Liver (tissue), 9 donors: ENCODE results near the gene MID1. TPM values are rescaled to one million over a fixed set of nuclear protein-coding genes. Genes with fewer than 3 reads are reported as not detected.

ENCODE experiments used
- DNase-seq: peaks from one replicate; pipeline ENCODE4 v3.0.0-alpha.2; 2017; ENCODE audit warnings: low spot score
- H3K27ac ChIP-seq, 2 donors: one replicate each; pipeline ENCODE4 v1.7.0; 2013; ENCODE audit warnings: inconsistent platforms in 2 of 2, low read length in 2 of 2, control low read depth in 1 of 2, low read depth in 1 of 2, mild to moderate bottlenecking in 1 of 2
- H3K27me3 ChIP-seq, 4 donors: one replicate each; pipeline versions ENCODE4 v1.6.1 to v1.7.0; 2013; ENCODE audit warnings: low read length in 3 of 4, inconsistent platforms in 1 of 4, mild to moderate bottlenecking in 1 of 4, moderate library complexity in 1 of 4; ENCODE audit not compliant: control insufficient read depth in 4 of 4, insufficient read depth in 4 of 4
- H3K36me3 ChIP-seq, 4 donors: one replicate each; pipeline versions ENCODE4 v1.6.1 to v1.7.0; 2013; ENCODE audit warnings: low read length in 3 of 4, mild to moderate bottlenecking in 3 of 4, low read depth in 1 of 4, moderate library complexity in 1 of 4; ENCODE audit not compliant: control insufficient read depth in 4 of 4, insufficient read depth in 3 of 4
- H3K4me1 ChIP-seq, 4 donors: one replicate each; pipeline versions ENCODE4 v1.6.1 to v1.7.0; 2013; ENCODE audit warnings: low read length in 3 of 4, mild to moderate bottlenecking in 3 of 4, moderate library complexity in 1 of 4; ENCODE audit not compliant: control insufficient read depth in 4 of 4, insufficient read depth in 4 of 4
- H3K4me3 ChIP-seq, 3 donors: one replicate each; pipeline versions ENCODE4 v1.6.1 to v1.7.0; 2013; ENCODE audit warnings: low read length in 3 of 3, control low read depth in 1 of 3, low read depth in 1 of 3, mild to moderate bottlenecking in 1 of 3
- H3K9ac ChIP-seq, 2 donors: one replicate each; pipeline ENCODE4 v1.7.0; 2013; ENCODE audit warnings: low read length in 2 of 2, mild to moderate bottlenecking in 2 of 2, moderate library complexity in 2 of 2, control low read depth in 1 of 2, low read depth in 1 of 2
- H3K9me3 ChIP-seq, 4 donors: one replicate each; pipeline versions ENCODE4 v1.6.1 to v1.7.0; 2013; ENCODE audit warnings: low read length in 3 of 4; ENCODE audit not compliant: control insufficient read depth in 4 of 4
- ATF3 ChIP-seq: IDR thresholded peaks from 2 replicates; pipeline ENCODE4 v1.6.1; 2016; ENCODE audit warnings: antibody characterized with exemption
- CTCF ChIP-seq: fragments of 150-350 bp; IDR thresholded peaks from 2 replicates; pipeline ENCODE4 v1.5.1; 2017; ENCODE audit warnings: improper control_type of control experiment, low read depth, low read length; ENCODE audit not compliant: missing input control
- EGR1 ChIP-seq, 2 donors: IDR thresholded peaks; 2 replicates each; pipeline ENCODE4 v1.6.1; 2016 to 2018; ENCODE audit warnings: antibody characterized with exemption in 2 of 2, low read depth in 2 of 2
- FOXA1 ChIP-seq: IDR thresholded peaks from 2 replicates; pipeline ENCODE4 v1.6.1; 2016; ENCODE audit warnings: antibody characterized with exemption
- FOXA2 ChIP-seq: IDR thresholded peaks from 2 replicates; pipeline ENCODE4 v1.6.1; 2016; ENCODE audit warnings: antibody characterized with exemption
- GABPA ChIP-seq, 2 donors: IDR thresholded peaks in 1 of 2; conservative IDR thresholded peaks in 1 of 2; 2 replicates each; pipeline ENCODE4 v1.6.1; 2016; ENCODE audit warnings: antibody characterized with exemption in 2 of 2, mild to moderate bottlenecking in 1 of 2, moderate library complexity in 1 of 2
- HNF4A ChIP-seq, 2 donors: conservative IDR thresholded peaks; 2 replicates each; pipeline ENCODE4 v1.6.1; 2016; ENCODE audit warnings: antibody characterized with exemption in 2 of 2, mild to moderate bottlenecking in 2 of 2
- HNF4G ChIP-seq: IDR thresholded peaks from 2 replicates; pipeline ENCODE4 v1.6.1; 2016; ENCODE audit warnings: antibody characterized with exemption
- JUND ChIP-seq, 2 donors: IDR thresholded peaks; 2 replicates each; pipeline ENCODE4 v1.6.1; 2016; ENCODE audit warnings: antibody characterized with exemption in 2 of 2
- MAX ChIP-seq: IDR thresholded peaks from 2 replicates; pipeline ENCODE4 v1.6.1; 2016; ENCODE audit warnings: antibody characterized with exemption
- NR2F2 ChIP-seq: IDR thresholded peaks from 2 replicates; pipeline ENCODE4 v1.6.1; 2016; ENCODE audit warnings: antibody characterized with exemption
- RAD21 ChIP-seq, 2 donors: IDR thresholded peaks; 2 replicates each; pipeline ENCODE4 v1.6.1; 2016; ENCODE audit warnings: antibody characterized with exemption in 2 of 2, mild to moderate bottlenecking in 2 of 2
- REST ChIP-seq: IDR thresholded peaks from 2 replicates; pipeline ENCODE4 v1.6.1; 2016; ENCODE audit warnings: antibody characterized with exemption, mild to moderate bottlenecking
- RXRA ChIP-seq, 2 donors: IDR thresholded peaks; 2 replicates each; pipeline ENCODE4 v1.6.1; 2017 to 2018; ENCODE audit warnings: antibody characterized with exemption in 2 of 2, mild to moderate bottlenecking in 1 of 2
- SP1 ChIP-seq: IDR thresholded peaks from 2 replicates; pipeline ENCODE4 v1.6.1; 2018; ENCODE audit warnings: antibody characterized with exemption, mild to moderate bottlenecking
- TAF1 ChIP-seq: conservative IDR thresholded peaks from 2 replicates; pipeline ENCODE4 v1.6.1; 2016; ENCODE audit warnings: antibody characterized with exemption, mild to moderate bottlenecking
- YY1 ChIP-seq: IDR thresholded peaks from 2 replicates; pipeline ENCODE4 v1.6.1; 2016; ENCODE audit warnings: antibody characterized with exemption, mild to moderate bottlenecking
- ZBTB33 ChIP-seq: IDR thresholded peaks from 2 replicates; pipeline ENCODE4 v1.6.1; 2016; ENCODE audit warnings: antibody characterized with exemption
- WGBS: extraction: QIAGEN DNeasy Blood & Tissue Kit; methylation state at CpG from one replicate; pipeline ENCODE4 v1.1.7; 2013; 5-methylcytosine and 5-hydroxymethylcytosine counted together
- polyA plus RNA-seq, 2 donors: library from polyadenylated mRNA; stranded (reverse) in 1 of 2; unstranded in 1 of 2; fragments of 200-250 nt in 1 of 2; fragments of >200 nt in 1 of 2; fragmentation: Nextera tagmentation in 1 of 2; extraction: Ambion mirVana in 1 of 2; gene quantifications; one replicate each; pipeline versions ENCODE4 v1.2.1 to v1.2.3, GENCODE V29; 2013 to 2015
- total RNA-seq, 2 donors: library from RNA; depleted of rRNA; stranded (reverse); fragments of >200 nt; gene quantifications; one replicate each; pipeline ENCODE4 v1.2.3, GENCODE V29; 2014
- donor health status: healthy.
- donor health status: healthy.
- donor health status: healthy.
- donor health status: healthy.
- donor health status: healthy.

MID1 gene
- total and polyA plus RNA-seq, 4 donors: 1.8 to 7.9 (median 4.2) TPM

GRCh38 chrX:10485326-10485725, 135.1 kb downstream of the MID1 start:
- no peak for DNase-seq
- Histone ChIP-seq H3K4me1 (no peaks in the 10 kb centered on the region), H3K4me3 (no peak overlapping the region), H3K9me3 (no peaks in the 10 kb centered on the region), H3K27ac (no peak overlapping the region), H3K9ac (no peak overlapping the region), H3K27me3 (no peaks in the 10 kb centered on the region), H3K36me3 (no peaks in the 10 kb centered on the region)
- WGBS: 93% methylated on average over 3 of the region's 3 CpGs
- TF ChIP-seq RXRA (IDR thresholded peaks at IDR 0.05) (no peak), JUND (IDR thresholded peaks at IDR 0.05) (no peak), GABPA (IDR thresholded peaks at IDR 0.05 in 1 of 2, conservative IDR thresholded peaks at IDR 0.05 in 1 of 2) (no peak), TAF1 (no peak), HNF4A (conservative IDR thresholded peaks at IDR 0.05) (no peak), SP1 (no peak), ATF3 (no peak), FOXA1 (no peak), HNF4G (no peak), CTCF (no peak), EGR1 (IDR thresholded peaks at IDR 0.05; ENCODE audit: low read depth in 2 of 2) (no peak), ZBTB33 (no peak), REST (no peak), NR2F2 (no peak)

- Histone ChIP-seq H3K9me3 (no peaks in the 10 kb centered on the region), H3K36me3 (no peaks in the 10 kb centered on the region), H3K27me3 (no peaks in the 10 kb centered on the region), H3K4me1 (no peaks in the 10 kb centered on the region), H3K9ac (no peak overlapping the region), H3K4me3 (no peak overlapping the region), H3K27ac (no peak overlapping the region)
- DNase-seq: no peak
- WGBS: 94% methylated on average over 7 of the region's 7 CpGs
- TF ChIP-seq NR2F2 (no peak), MAX (no peak), HNF4A (conservative IDR thresholded peaks at IDR 0.05) (no peak), RAD21 (IDR thresholded peaks at IDR 0.05) (no peak), JUND (IDR thresholded peaks at IDR 0.05) (no peak), SP1 (no peak), HNF4G (no peak), ATF3 (no peak), RXRA (IDR thresholded peaks at IDR 0.05) (no peak), GABPA (IDR thresholded peaks at IDR 0.05 in 1 of 2, conservative IDR thresholded peaks at IDR 0.05 in 1 of 2) (no peak), REST (no peak), TAF1 (no peak), FOXA2 (no peak), YY1 (no peak)
Observed at GRCh38 chrX:10484683-10485247, 135.6 kb downstream of the MID1 start.
